Measurements from ENCODE around the gene MSI2.

Gene MSI2

DNA sequence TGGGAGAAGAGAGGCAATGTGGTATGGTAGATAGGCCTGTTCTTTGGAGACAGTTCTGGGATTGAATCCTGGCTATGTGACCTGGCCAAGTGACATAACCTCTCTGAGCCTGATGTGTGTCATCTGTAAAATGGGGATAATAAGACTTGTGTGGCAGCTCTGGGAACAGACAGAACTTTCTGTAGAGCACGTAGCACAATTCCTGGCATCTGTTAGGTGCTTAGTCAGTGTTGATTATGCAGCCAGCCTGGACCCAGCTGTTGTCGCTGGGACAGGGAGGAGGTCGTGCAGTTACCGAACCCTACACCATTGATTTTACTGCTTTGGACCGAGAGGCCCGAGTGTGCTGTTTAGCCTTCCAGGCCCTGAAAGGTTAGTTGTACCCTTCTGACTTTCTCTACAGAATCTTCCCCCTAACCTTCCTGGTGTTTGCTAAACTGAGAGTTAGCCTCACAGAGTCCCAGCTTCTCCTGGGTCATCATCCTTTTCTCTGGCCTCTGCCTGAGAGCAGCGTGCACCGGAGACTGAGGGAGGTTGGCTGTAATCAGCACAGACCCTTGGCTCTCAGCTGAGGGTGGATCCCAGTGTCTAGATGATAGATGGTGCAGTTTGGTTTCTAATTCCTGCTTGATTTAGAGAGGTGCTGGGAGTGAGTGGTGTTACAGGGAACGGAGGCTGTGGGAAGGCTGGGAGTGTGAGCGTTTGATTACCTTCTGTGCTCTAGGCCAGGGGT lies 31.9 kb downstream of the MSI2 start:
- no peak overlapping the region for H3K4me3 ChIP-seq (ENCODE audit: low read depth, low read length)
- TF ChIP-seq, protein P1, sequence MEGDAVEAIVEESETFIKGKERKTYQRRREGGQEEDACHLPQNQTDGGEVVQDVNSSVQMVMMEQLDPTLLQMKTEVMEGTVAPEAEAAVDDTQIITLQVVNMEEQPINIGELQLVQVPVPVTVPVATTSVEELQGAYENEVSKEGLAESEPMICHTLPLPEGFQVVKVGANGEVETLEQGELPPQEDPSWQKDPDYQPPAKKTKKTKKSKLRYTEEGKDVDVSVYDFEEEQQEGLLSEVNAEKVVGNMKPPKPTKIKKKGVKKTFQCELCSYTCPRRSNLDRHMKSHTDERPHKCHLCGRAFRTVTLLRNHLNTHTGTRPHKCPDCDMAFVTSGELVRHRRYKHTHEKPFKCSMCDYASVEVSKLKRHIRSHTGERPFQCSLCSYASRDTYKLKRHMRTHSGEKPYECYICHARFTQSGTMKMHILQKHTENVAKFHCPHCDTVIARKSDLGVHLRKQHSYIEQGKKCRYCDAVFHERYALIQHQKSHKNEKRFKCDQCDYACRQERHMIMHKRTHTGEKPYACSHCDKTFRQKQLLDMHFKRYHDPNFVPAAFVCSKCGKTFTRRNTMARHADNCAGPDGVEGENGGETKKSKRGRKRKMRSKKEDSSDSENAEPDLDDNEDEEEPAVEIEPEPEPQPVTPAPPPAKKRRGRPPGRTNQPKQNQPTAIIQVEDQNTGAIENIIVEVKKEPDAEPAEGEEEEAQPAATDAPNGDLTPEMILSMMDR (IDR thresholded peaks at IDR 0.05; ENCODE audit: insufficient read depth, low read depth, low read length, missing control alignments): no peak
- DNase-seq (ENCODE audit: low read depth): no peak

DNA sequence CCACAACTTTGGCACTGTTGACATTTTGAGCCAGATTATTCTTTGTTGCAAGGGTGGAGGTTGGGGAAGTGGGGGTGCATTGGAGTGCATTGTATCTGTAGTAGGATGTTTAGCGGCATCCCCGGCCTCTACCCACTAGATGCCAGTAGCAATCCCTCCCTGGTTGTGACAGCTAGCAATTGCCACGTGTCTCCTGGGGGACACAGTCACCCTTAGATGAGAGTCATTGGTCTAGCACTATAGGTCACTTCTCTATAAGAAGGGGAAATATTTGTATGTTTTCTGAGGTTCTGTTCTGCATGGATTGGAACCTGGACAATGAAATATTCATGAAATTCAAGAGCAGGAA lies 32.4 kb downstream of the MSI2 start:
- DNase-seq (ENCODE audit: low read depth): no peak
- no peak overlapping the region for H3K4me3 ChIP-seq (ENCODE audit: low read depth, low read length)
- TF ChIP-seq, protein P1 (IDR thresholded peaks at IDR 0.05; ENCODE audit: insufficient read depth, low read depth, low read length, missing control alignments): no peak

DNA sequence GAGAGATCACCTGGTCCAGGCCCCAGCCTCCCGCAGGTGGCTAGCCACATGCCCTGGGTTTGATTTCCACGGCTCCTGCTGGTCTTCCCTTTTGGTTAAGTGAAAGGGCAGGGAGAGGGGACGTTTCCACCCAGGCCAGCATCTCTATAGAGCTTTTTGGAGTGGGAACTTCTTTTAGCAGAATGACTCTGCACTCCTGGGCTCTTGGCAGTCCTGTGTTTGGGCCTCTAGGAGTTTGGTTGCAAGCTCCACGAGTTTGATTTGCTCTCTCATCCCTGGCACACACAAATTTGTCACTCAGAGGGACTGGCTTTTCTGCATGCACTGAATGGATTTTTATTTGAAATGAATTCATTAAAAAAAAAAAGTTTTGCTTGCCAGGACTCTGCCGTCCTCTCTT lies 32.8 kb downstream of the MSI2 start:
- TF ChIP-seq, protein P1 (IDR thresholded peaks at IDR 0.05; ENCODE audit: insufficient read depth, low read depth, low read length, missing control alignments): no peak
- no peak overlapping the region for H3K4me3 ChIP-seq (ENCODE audit: low read depth, low read length)
- DNase-seq (ENCODE audit: low read depth): no peak

DNA sequence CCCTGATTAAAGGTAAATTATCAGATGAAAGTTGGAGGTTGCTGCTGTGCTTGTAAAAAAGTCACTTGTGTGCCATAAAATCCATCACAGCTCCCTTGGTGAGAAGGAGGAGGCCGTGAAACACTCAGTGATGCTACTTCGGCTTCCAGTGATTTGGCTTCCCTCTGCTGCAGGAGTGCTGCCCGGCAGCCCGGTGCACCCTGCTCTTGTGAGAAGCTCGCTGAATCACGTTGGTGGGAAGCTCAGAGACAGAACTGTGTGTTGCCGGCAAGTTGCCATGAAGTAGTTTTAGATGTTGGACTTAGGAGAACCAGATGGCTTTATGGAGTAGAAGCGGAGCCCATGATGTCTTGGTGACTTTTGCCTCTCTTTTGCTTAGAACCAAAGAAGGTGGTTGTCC lies 33.3 kb downstream of the MSI2 start:
- no peak for DNase-seq (ENCODE audit: low read depth)
- no peak overlapping the region for H3K4me3 ChIP-seq (ENCODE audit: low read depth, low read length)
- TF ChIP-seq, protein P1 (IDR thresholded peaks at IDR 0.05; ENCODE audit: insufficient read depth, low read depth, low read length, missing control alignments): no peak

DNA sequence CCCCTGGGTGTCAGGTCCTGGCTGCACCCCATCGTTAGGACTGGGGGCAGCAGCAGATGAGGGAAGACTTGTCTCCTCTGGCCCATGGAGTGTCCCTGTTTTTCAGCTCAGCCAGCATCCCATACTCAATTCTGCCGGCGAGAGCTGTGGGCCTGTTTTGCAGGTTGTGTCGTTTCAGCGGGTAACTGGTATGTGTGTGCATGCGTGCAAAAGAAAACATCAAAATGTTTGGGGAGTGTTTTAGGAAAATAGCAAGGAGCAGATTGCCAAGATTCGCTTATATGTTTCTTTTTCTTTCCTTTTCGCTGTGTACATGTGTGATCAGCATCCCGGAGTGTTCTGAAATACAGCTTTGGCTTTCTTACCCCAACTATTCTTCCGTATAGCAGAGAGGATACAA lies 34.7 kb downstream of the MSI2 start:
- no peak overlapping the region for H3K4me3 ChIP-seq (ENCODE audit: low read depth, low read length)
- DNase-seq (ENCODE audit: low read depth): no peak
- TF ChIP-seq, protein P1 (IDR thresholded peaks at IDR 0.05; ENCODE audit: insufficient read depth, low read depth, low read length, missing control alignments): no peak

DNA sequence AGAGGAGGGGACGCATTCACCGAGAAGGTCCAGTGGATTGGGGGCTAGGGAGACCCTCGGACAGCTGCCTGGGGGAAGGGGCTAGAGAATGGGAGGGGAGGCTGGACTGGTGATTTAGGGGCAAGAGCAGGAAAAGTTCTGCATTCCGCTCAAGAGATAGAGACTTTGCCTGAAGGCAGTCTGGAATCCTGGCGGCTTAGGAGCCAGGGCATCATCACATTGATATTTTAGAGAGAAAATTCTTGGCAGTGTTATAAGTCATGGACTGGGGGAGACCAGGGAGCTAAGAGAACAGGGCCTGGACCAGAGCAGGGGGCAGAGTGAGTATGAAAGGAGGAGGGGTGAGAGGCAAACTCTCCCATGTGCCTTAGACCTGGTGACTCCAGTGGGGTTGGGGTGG lies 35.8 kb downstream of the MSI2 start:
- H3K4me3 ChIP-seq (ENCODE audit: low read depth, low read length): no peak overlapping the region
- TF ChIP-seq, protein P1 (IDR thresholded peaks at IDR 0.05; ENCODE audit: insufficient read depth, low read depth, low read length, missing control alignments): no peak
- DNase-seq (ENCODE audit: low read depth): no peak

DNA sequence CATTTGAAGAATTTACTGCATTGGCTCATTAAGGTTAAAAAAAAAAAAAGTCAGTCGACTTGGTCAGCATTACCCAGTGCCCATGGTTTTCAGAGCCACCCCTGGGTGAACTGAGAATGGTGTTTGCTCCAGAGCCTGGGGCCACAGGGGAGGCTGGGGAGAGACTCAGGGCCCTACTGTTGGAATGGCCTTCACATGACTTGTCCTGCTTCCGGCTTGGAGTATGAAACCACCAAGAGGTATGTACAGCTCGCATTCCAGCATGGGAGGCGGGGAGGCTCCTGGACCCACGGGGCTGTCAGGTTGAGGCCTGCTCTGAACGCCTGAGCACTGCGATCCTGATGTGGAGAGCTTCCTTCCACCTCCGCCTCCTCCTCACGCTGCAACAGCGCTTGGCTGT lies 36.8 kb downstream of the MSI2 start:
- H3K4me3 ChIP-seq (ENCODE audit: low read depth, low read length): no peak overlapping the region
- TF ChIP-seq, protein P1 (IDR thresholded peaks at IDR 0.05; ENCODE audit: insufficient read depth, low read depth, low read length, missing control alignments): no peak
- DNase-seq (ENCODE audit: low read depth): no peak
